Stimulated activated CD4-positive, alpha-beta T cell treated with anti-CD3 and anti-CD28 coated beads, TNF-alpha, amount 100 ng/mL, for 24 hours (primary cell): ENCODE measurements around the gene GRN.

Source experiments
- DNase-seq, 3 experiments: peaks; one replicate each; pipeline ENCODE4 v3.0.0-alpha.2; 2020; ENCODE audit warnings: low read depth in 3 of 3

The GRN gene

DNA sequence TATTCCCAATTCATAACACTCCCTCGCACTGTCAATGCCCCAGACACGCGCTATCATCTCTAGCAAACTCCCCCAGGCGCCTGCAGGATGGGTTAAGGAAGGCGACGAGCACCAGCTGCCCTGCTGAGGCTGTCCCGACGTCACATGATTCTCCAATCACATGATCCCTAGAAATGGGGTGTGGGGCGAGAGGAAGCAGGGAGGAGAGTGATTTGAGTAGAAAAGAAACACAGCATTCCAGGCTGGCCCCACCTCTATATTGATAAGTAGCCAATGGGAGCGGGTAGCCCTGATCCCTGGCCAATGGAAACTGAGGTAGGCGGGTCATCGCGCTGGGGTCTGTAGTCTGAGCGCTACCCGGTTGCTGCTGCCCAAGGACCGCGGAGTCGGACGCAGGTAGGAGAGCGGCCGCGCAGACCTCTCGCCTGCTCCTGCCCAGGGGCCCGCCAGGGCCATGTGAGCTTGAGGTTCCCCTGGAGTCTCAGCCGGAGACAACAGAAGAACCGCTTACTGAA is at the start of gene GRN:
Gene GRN (plus strand): TSS at position 364 of the 515 bp plus-strand sequence. CDS start 3,863 bp downstream, outside the sequence.
- DNase-seq, result peak; percentile 73 to 85 (median 79)

DNA sequence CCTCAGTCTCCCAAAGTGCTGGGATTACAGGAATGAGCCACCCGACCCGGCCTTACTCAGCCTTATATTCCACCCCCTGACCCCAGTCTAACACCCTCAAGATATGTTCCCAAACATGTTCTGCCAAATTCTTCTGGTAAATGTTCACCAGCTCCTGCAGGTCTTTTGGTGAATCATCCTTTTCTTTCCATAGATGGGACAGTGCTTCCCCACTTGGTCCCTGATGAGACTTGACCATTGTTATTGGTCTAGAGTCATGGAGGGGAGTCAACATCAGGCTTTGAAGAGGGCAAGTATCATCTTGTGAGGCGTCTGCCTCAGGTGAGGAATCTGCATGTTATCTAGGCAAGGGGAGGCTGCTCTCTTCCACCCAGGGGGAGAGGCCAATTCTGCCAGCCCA is 47.1 kb upstream of the GRN start:
- no peak for DNase-seq

DNA sequence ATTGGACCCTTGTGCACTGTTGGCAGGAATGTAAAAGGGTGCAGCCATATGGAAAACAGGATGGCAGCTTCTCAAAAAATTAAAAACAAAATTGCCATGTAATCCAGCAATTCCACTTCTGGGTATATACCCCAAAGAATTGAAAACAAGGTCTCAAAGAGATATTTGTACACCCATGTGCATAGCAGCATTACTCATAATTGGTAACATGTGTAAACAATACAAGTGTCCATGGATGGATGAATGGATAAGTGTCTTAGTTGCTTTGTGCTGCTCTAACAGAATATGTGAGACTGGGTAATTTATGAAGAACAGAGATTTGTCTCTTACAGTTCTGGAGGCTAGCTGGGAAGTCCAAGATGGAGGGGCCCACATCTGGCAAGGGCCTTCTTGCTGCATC is 40.5 kb upstream of the GRN start:
- DNase-seq, result no peak

DNA sequence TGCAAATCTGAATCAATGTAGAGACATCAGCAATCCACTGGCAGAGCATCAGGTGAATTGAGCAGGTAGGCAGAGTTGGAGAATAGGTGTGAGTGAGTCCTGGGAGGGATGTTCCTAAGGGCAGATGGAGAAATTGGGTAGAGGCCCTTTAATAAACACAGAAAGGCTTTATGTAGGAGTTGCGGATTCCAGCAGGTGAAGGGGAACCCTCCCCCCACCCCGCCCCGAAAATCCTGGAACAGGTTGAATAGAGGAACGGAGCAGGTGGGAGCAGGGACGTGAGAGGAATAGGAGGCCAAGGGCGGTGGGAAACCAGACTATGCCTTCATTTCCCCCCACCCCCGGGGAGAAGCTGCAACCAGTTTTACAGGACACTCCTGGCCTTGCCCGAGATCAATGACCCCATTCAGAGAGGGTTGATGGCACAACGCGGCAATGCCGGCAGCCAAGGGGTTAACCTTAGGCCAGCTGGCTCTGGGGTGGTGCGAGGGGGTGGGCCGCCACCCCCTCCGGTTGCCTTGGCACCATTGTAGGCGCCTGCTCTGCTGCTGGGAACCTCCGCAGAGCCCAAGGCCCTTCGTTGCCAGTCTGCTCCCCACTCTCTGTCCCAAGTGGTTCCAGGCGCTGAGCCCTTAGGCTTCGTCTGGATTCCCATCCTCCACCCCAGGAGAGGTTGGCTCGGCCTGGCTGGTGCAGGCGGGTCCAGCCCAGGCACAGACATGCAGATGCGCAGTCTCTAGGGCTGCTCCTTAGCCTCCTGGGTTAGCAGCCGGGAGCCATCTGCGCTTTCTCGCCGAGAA is 37.5 kb upstream of the GRN start:
- DNase-seq, result no peak

DNA sequence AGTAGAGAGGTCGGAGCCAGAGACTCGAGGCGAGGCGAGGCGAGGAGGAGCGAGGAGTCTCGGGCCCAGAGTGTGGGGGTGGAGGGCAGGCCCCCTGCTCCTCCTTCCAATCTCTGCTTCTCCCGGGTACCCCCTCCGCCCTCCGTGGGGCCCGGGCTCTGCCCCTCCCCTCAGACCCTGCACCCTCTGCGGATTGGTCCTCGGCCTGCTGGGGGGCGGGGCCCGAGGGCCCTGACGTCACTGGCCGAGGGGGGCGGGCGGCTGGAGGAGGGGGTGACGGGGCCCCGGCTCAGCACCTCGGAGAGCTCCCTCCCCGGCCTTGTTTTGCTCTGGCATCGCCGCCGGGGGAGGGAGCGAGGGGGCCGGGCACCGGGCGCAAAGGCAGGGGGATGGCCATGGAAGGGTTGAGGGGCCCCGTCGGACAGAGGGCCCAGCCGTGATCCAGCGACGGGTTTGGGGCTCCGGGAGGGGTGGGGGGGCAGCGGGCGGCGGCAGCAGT is 36.7 kb upstream of the GRN start, which contains the start of gene RUNDC3A:
Gene RUNDC3A (plus strand): TSS at position 282 of the 499 bp plus-strand sequence. CDS start 232 bp downstream, outside the sequence.
- peak; percentile 67 to 80 (median 71) for DNase-seq

DNA sequence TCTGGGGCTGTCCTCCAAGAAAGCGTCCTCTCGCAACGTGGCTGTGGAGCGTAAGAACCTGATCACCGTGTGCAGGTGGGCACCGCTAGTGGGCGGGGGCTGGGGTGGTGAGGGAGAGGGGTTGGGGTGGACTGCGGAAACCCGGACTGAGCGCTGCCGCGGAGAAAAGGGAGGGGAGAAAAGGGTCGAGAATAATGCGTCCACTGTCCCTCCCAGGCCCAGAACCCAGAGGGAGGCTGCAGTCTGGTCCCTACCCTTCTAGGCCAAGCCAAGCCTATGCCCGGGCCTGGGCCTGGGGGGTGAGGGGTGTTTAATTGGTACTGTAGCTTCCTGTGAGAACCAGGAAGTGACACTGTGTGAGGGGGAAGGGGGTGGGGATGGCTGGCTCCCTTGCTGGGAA is 36.2 kb upstream of the GRN start:
- no peak for DNase-seq

DNA sequence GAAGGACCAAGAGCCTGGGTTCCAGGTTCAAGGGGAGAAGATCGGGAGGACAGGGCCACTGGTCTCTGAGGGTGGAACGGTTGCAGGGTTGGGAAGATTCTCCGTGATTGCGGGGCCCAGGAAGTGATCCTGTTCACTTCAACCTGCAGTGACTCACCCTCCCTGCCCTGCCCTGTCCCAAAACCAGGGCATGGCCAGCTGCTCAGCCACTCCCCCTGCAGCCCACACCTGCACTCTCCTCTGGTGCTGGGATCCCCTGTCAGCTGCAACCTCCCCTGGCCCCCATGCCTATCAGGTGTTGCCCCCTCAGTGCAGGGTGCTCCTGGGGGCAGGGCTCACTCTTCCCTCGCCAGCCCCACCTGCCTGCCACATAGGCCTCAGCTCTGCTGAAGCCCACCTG is 35.6 kb upstream of the GRN start:
- no peak for DNase-seq

DNA sequence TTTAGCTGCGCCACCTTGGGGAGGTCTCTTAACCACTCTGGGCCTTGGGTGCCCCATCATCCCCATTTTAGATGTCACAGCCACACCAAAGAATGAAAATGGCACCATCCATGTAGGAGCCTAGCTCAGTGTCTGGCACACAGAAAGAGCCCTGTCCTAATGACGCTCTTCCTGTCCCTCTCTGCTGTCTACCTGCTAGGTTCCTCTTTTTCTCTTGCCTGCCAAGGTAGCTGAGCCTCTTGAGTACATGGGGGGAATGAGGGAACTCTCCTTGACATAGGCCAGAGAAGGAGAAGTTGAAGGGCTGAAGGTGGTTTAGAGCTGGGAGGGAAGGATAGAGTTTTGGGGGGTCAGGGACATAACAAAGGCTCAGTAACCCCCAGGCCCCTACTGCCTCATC is 34.9 kb upstream of the GRN start:
- no peak for DNase-seq

DNA sequence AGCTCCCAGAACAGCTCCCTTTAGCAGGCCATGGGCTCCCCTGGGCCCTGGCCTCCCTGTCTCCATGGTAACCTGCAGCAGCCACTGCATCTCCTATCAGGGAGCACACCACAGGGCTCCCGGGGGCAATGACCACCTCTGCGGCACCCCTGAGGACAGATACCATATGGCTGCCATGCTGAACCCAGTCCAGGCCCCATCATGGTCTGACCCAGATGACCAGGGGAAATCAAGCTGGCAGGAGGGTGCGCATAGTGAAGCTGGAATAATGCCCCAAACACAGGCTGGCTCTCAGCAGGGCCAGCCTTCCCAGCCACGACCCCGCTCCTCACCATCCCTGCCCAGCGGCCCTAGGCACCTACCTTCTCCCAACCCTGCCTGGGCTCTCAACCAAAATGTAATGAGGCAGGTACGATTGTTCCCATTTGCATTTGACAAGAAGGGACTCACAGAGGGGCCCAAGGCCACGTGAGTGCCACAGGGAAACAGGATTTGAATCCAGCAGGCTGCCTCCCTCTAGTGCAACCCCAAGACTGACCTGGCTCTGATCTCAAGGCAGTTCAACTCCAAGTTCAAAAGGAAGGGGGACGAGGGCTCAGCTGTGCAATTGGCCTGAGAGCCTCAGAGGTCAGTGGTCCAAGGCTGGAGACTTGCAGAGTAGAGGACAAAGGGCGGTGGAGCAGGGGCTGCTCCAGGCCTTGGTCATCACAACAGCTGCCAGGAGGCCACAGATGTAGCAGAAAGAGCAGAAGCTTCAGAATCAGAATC is 34.3 kb upstream of the GRN start:
- no peak for DNase-seq

DNA sequence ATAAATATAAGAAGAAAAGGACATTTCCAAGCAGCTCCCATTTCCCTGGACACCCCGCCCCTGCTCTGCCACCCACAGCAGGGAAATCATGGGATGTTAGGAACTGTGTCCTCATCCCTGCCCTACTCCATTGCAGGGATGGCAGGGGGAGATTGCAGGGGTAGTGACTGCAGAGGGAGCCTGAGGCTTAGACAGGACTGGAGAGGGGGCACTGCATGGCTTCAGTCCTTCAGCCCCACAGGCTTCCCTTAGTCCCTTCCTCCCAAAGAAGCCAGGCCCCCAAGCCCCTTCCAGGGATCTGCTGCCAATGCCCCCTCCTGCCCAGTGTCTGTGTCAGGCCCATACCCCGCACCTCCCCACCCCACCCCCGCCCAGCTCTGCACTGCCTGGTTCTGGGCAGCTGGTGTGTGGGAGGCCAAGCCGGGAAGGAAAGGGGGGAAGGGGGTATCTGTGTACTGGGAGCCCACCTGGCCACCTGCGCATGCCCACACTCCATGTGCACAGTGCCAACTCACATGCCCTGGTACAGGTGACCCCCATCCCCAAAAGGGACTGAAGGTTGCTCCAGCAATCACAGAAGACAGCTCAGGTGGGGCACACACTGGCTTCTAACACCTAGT is 33.4 kb upstream of the GRN start:
- DNase-seq, result no peak

DNA sequence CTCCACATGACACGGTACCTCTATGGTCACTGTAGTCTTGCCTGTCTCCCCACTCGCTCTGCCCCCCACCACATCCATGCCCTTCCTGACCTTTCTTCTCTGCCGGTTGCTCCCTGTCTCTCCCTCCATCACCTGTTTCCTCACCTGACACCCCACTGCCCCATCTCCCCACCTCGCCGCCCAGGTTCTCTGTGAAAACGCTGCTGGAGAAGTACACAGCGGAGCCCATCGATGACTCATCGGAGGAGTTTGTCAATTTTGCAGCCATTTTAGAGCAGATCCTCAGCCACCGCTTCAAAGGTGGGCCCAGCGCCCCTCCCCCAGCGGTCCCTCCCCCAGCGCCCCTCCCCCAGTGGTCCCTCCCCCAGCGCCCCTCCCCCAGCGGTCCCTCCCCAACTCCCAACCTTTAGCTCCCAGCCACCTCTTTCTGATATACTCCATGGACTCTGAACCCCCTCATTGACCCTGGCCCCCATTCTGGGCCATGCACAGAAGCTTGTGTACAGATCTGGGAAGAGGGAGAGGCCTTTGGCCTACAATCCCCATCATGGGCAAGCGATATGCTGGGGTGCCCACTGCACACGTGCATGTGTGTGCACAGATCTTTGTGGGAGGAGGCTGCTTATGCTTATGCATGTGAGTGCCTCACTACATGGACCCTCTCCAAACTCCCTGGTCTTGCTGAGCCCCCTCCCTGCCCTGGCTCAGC is 32.6 kb upstream of the GRN start:
- DNase-seq, result no peak

DNA sequence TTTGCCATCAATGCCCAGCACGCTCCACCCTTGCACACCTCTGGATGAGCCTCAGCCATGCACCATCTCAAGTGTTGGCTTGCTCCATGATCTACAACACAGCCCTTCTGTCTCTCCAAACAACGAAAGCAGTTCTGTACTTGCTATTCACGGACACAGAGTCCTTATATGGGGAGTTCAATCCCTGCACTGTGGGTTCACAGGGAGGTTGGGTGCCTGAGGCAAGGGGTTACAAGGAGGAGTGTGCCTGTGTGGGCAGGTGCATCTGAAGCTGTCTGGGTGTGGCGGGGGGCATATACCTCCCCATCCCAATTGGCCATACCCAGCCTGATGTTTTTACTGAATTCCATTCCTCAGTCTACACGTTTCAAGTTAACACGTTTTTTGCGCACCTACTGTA is 31.1 kb upstream of the GRN start:
- no peak for DNase-seq

DNA sequence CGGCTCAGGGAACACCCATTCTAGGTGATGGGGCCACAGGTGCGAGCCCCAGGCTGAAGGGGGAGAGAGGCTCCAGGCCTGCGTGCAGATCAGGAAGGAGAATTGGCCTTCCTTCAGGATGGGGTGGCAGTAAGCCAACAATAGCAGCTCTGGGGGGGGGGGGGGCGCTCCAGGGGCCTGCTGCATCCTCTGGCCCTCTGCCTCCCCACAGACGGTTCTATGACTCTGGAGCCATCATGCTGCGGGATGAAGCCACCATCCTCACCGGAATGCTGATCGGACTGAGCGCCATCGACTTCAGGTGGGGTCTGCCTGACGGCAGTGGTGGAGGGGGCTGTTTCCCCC is 30.6 kb upstream of the GRN start:
- DNase-seq, result no peak

DNA sequence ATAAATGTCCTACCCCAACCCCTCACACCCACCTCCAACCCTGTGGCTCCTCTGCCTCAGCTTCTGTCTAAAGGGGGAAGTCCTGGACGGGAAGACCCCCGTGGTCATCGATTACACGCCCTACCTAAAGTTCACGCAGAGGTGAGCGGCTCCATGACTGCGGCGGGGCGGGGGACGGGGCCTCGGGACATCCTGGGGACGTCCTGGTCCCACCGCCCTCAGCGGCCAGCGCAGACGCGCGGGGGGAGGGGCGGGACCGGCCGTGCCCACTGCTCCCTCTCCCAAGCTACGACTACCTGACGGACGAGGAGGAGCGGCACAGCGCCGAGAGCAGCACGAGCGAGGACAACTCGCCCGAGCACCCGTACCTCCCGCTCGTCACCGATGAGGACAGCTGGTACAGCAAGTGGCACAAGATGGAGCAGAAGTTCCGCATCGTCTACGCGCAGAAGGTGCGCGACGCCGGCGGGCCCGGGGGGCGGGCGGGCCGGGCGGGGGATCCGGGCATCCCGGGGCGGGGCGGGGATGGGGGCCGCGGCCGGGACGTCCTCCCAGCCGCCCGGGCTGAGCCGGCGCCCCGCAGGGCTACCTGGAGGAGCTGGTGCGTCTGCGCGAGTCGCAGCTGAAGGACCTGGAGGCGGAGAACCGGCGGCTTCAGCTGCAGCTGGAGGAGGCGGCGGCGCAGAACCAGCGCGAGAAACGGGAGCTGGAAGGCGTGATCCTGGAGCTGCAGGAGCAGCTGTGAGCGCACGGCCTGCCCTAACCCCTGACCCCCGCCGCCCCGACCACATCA is 30.0 kb upstream of the GRN start:
- DNase-seq, result peak in 2 of 3 experiments; percentile 28 to 59

DNA sequence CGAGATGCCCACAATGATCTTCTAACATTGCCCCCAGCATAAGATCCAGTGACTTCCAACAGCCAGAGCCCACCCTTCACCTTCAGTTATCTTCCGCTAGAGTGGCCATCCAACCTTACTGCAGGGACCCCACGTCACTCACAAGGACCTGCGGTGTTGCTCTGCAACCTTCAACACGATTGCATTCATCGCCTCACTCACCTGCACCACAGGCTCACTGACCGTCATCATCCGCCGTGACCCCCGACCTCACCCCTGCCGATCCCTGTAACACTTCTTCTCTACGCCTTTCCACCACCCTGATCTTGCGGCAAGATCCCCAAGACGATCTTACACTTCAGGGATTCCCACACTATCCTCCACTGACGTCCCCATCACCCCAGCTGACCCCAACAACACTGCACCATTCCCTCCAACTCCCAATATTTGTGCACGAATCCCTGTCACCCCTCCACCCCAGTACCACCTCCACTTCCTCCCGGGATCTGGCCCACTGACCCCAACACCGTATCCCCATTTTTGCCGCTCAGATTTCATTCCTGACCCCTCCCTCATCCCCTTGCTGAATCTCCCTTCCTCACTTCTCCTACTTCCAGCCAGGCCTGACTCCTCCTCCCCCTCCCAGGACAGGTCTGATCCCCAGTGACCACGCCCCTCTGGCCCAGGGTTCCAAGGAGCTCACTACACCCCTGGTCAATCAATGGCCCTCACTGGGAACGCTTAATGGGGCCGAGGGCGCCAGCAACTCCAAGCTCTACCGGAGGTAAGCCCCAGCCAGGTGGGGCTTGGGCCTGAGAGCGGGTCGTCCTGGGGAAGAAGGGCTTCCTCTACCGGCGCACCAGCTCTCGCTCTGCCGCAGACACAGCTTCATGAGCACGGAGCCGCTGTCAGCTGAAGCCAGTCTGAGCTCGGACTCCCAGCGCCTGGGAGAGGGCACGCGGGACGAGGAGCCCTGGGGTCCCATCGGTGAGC is 29.1 kb upstream of the GRN start:
- DNase-seq, result no peak

DNA sequence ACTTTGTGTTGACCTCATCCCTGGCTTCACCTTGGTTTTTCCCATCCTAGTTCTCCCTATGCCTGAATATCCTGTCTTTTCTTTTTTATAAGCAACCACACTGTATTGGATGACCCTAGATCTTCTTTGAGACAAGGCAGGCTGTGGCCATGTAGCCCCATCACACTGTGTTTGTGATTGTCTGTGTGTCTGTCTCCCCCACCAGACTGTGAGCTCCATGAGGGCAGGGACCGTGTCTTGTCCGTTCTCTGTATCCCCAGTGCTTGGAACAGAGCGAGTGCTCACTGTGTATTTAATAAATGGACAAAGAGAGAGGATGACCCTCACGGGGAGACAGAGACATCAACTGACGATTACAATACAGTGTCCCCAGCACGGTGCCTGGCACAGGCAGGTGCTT is 27.6 kb upstream of the GRN start:
- DNase-seq, result no peak

DNA sequence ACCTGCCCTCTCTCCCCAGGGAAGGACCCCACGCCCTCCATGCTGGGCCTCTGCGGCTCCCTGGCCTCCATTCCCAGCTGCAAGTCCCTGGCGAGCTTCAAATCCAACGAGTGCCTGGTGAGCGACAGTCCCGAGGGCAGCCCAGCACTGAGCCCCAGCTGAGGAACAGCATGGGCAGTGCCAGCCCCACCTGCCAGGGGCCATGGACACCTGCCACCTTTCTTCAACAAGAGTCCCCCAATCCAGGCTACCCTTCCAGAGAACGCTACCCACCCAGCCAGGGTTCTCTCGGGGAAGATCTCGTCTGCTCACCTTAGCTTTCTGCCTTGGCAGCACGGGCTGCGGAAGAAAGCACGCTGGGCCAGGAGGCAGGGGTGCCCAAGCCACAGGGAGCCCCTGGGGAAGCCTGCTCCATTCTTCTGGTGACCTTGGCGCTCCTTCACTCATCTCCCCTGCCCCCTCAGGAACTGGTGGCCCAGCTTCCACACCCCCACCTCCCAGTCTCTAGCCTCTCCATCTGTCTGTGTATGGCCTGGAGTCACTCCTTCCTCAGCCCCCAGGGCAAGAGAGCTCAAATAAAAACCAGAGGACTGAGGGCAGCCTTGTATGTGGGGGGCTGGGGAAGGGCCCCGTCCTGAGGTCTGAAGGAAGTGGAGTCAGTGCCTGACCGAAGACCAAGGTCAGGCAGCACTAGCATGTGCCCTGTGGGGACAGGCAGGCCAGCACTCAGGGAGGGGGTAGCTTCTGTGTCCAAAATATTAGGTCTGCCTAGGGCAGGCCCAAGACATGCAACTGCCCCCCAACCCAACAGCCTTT is 26.8 kb upstream of the GRN start:
- no peak for DNase-seq

DNA sequence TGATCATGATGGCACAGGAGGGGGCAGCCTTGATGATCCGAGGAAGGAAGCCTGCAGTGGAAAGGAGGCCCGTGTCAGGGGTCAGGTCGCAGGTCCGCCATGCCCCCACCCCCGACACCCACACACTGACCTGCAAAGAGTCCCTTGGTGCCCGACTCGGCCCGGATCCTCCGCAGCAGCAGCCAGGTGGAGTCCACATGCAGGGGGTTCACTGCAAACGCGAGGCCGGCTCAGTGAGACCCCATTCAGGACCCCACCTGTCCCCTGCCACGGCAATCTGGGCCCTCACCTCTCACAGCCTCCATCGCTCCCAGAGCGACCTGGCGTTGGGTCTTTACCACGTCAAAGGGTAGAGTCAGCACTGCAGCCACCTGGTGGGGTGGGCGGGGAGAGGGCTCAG is 25.0 kb upstream of the GRN start:
- DNase-seq, result no peak
